DND-41 (cell line): ENCODE data around the gene YWHAB.

Experiments used
- CTCF ChIP-seq: IDR thresholded peaks from 2 replicates; pipeline ENCODE4 v1.5.1; 2012; ENCODE audit warnings: borderline replicate concordance, low read length, moderate library complexity, mild to moderate bottlenecking; ENCODE audit not compliant: poor library complexity, severe bottlenecking; ENCODE audit errors: extremely low read depth
- EZH2 ChIP-seq: IDR thresholded peaks from 3 replicates; pipeline ENCODE4 v1.6.1; 2012; ENCODE audit warnings: borderline replicate concordance, low read depth, mild to moderate bottlenecking, moderate library complexity, low read length, inconsistent platforms; ENCODE audit not compliant: severe bottlenecking

GRCh38 chr20:44861531-44862006 lies 23.9 kb upstream of the YWHAB start:
- TF ChIP-seq EZH2, result no peak
- no peak for TF ChIP-seq CTCF
